ENCODE data around the gene FAM234A. TPM values are rescaled to one million over a fixed set of nuclear protein-coding genes. Genes with fewer than 3 reads are reported as not detected.

The FAM234A gene
- total and polyA plus RNA-seq, 8 donors, result 49.7 to 92.6 (median 58.1) TPM

DNA sequence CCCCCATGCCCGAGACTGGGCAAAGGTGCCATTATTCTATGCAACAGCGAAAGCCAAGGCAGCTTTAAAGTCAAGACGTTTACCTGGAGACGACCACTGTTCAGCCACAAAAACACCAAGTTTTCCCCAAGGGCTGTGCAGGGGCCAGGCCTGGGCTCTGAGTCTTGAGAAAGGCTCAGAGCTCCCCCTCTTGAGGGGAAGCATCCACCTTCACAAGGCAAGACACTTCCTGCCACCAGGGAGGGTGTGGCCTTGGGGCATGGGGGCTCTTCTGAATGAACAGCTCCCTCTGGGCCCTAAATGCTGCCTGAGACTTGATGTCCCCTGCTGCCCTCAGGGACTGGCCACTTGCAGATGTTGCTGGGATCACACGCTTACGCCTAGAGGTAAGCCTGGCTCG lies 74.9 kb downstream of the FAM234A start:
- intact Hi-C loops (cut with DNase I), result no loop called here
- no peak overlapping the region for H3K4me3 ChIP-seq
- TF ChIP-seq, protein P1, sequence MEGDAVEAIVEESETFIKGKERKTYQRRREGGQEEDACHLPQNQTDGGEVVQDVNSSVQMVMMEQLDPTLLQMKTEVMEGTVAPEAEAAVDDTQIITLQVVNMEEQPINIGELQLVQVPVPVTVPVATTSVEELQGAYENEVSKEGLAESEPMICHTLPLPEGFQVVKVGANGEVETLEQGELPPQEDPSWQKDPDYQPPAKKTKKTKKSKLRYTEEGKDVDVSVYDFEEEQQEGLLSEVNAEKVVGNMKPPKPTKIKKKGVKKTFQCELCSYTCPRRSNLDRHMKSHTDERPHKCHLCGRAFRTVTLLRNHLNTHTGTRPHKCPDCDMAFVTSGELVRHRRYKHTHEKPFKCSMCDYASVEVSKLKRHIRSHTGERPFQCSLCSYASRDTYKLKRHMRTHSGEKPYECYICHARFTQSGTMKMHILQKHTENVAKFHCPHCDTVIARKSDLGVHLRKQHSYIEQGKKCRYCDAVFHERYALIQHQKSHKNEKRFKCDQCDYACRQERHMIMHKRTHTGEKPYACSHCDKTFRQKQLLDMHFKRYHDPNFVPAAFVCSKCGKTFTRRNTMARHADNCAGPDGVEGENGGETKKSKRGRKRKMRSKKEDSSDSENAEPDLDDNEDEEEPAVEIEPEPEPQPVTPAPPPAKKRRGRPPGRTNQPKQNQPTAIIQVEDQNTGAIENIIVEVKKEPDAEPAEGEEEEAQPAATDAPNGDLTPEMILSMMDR (IDR thresholded peaks at IDR 0.05), result no peak
- no peak for DNase-seq
- H3K36me3 ChIP-seq, result peaks cover 0 to 92% of the 10 kb centered on the region in 2 donors
- no peaks in the 10 kb centered on the region for H3K9me3 ChIP-seq
- H3K27ac ChIP-seq, result no peak overlapping the region
- ATAC-seq, result no peak
- H3K4me1 ChIP-seq, result no peaks in the 10 kb centered on the region
- no peaks in the 10 kb centered on the region for H3K27me3 ChIP-seq

DNA sequence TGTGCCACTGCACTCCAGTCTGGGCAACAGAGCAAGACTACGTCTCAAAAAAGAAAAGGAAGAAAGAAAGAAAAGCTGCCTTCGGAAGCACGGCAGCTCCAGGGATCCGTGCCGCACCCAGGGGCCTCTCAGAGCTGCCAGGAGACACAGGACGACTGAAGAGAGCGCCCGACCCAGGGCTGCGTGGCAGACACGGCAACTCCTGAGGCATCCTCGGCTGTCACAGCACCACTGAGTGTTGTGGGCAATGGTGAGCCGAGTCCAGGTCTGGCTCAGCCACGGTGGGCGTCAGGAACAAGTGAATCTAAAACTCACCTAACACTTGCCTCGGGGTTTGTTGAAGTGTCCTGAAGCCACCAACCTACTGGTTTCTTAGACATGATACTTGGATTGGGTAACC lies 77.1 kb downstream of the FAM234A start:
- DNase-seq (no peak), ATAC-seq (no peak)
- Histone ChIP-seq H3K9me3 (no peaks in the 10 kb centered on the region), H3K4me3 (no peak overlapping the region), H3K27me3 (no peaks in the 10 kb centered on the region), H3K27ac (no peak overlapping the region), H3K36me3 (peaks cover 0 to 76% of the 10 kb centered on the region in 2 donors), H3K4me1 (peaks cover 0 to 3% of the 10 kb centered on the region in 2 donors)
- TF ChIP-seq, protein P1 (IDR thresholded peaks at IDR 0.05), result no peak
- intact Hi-C loops (cut with DNase I), result no loop called here

DNA sequence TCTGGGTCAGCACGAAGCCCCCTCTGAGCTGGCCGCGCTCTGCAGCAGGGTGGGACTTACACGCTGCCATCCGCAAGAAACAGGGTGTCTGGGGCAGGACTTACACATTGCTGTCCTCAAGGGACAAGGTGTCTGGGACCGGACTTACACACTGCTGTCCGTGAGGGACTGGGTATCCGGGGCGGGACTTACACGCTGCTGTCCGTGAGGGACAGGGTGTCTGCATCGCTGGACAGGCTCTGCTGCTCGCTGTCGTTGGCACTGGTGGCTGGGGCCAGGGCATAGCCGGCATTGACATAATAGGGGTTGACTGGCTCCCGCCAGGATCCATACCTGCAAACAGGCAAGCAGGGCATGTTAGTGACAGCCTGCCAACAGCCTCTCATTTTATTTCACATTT lies 79.7 kb downstream of the FAM234A start:
- no peak overlapping the region for H3K27ac ChIP-seq
- ATAC-seq (no peak), DNase-seq (no peak)
- peaks cover 0 to 3% of the 10 kb centered on the region in 2 donors for H3K4me1 ChIP-seq
- no peaks in the 10 kb centered on the region for H3K27me3 ChIP-seq
- TF ChIP-seq, protein P1 (IDR thresholded peaks at IDR 0.05), result no peak
- H3K9me3 ChIP-seq, result no peaks in the 10 kb centered on the region
- H3K4me3 ChIP-seq, result no peak overlapping the region
- intact Hi-C loops (cut with DNase I), result no loop called here
- H3K36me3 ChIP-seq, result peaks cover 0 to 74% of the 10 kb centered on the region in 2 donors

DNA sequence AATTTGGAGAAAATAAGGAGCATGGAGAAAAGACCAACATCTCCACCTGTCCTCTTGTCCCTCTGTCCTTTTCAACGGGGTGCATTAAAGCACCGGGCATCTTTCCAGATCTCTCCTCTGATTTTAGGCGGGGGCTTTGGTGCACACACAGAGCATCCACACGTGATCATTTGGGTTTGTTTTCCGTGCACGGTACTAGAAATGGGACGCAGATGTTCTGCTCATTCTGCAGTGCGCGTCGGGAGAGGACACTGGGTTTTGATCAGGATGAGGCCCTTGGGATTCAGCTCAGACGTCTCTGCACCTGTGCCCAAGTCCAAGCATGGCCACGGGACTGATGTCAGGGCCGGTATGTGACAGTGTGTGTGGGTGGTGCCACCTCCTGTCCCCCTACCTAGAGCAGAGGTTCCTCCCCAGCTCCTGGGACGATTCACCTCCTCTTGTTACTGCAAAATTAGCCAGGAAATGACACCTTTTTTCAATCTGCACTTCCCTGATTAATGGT lies 80.2 kb downstream of the FAM234A start:
- Histone ChIP-seq H3K27ac (no peak overlapping the region), H3K4me3 (no peak overlapping the region), H3K9me3 (no peaks in the 10 kb centered on the region), H3K4me1 (peaks cover 0 to 3% of the 10 kb centered on the region in 2 donors), H3K27me3 (no peaks in the 10 kb centered on the region), H3K36me3 (peaks cover 0 to 72% of the 10 kb centered on the region in 2 donors)
- TF ChIP-seq, protein P1 (IDR thresholded peaks at IDR 0.05), result no peak
- intact Hi-C loops (cut with DNase I), result no loop called here
- no peak for ATAC-seq
- no peak for DNase-seq

Other genes with a start within 250 kb of the FAM234A start
- 10 to 100 TPM; 12.6 to 13.4 TPM for gene POLR3K, start 181.2 kb upstream of the FAM234A start, total RNA-seq
- gene POLR3K, start 181.2 kb upstream of the FAM234A start, polyA plus RNA-seq (ENCODE audit: insufficient read length in 6 of 6), result 10 to 100 TPM in 5 of 6 donors, 1 to 10 TPM in 1; 9.6 to 12.1 (median 10.6) TPM
- gene SNRNP25, start 181.0 kb upstream of the FAM234A start, total RNA-seq, result 10 to 100 TPM; 19.1 to 22.2 TPM
- 10 to 100 TPM; 33.5 to 51.5 (median 40.6) TPM for gene SNRNP25, start 181.0 kb upstream of the FAM234A start, polyA plus RNA-seq (ENCODE audit: insufficient read length in 6 of 6)
- gene RHBDF1, start 162.2 kb upstream of the FAM234A start, total RNA-seq, result 10 to 100 TPM; 33.4 to 45.0 TPM
- 10 to 100 TPM; 34.7 to 50.0 (median 39.7) TPM for gene RHBDF1, start 162.2 kb upstream of the FAM234A start, polyA plus RNA-seq (ENCODE audit: insufficient read length in 6 of 6)
- gene MPG, start 156.6 kb upstream of the FAM234A start, total RNA-seq, result 10 to 100 TPM; 46.3 to 47.6 TPM
- gene MPG, start 156.6 kb upstream of the FAM234A start, polyA plus RNA-seq (ENCODE audit: insufficient read length in 6 of 6), result 10 to 100 TPM; 22.2 to 35.9 (median 24.8) TPM
- gene NPRL3, start 96.1 kb upstream of the FAM234A start, total RNA-seq, result 10 to 100 TPM; 29.5 to 39.5 TPM
- gene NPRL3, start 96.1 kb upstream of the FAM234A start, polyA plus RNA-seq (ENCODE audit: insufficient read length in 6 of 6), result 10 to 100 TPM; 29.3 to 35.1 (median 33.4) TPM
- not detected for gene HBZ, start 82.2 kb upstream of the FAM234A start, total RNA-seq
- 1 to 10 TPM in 5 of 6 donors, under 1 TPM in 1; 0.52 to 8.7 (median 4.2) TPM for gene HBZ, start 82.2 kb upstream of the FAM234A start, polyA plus RNA-seq (ENCODE audit: insufficient read length in 6 of 6)
- gene HBM, start 68.8 kb upstream of the FAM234A start, total RNA-seq, result not detected
- 10 to 100 TPM in 2 of 6 donors, 1 to 10 TPM in 4; 2.8 to 12.6 (median 6.9) TPM for gene HBM, start 68.8 kb upstream of the FAM234A start, polyA plus RNA-seq (ENCODE audit: insufficient read length in 6 of 6)
- gene HBA2, start 61.9 kb upstream of the FAM234A start, total RNA-seq, result 100 to 1,000 TPM; 142 to 149 TPM
- gene HBA2, start 61.9 kb upstream of the FAM234A start, polyA plus RNA-seq (ENCODE audit: insufficient read length in 6 of 6), result 1,000 to 10,000 TPM in 5 of 6 donors, 100 to 1,000 TPM in 1; 922 to 5,766 (median 2,352) TPM
- gene HBA1, start 58.1 kb upstream of the FAM234A start, total RNA-seq, result 100 to 1,000 TPM; 159 to 211 TPM
- 1,000 to 10,000 TPM in 4 of 6 donors, 100 to 1,000 TPM in 2; 599 to 3,734 (median 1,618) TPM for gene HBA1, start 58.1 kb upstream of the FAM234A start, polyA plus RNA-seq (ENCODE audit: insufficient read length in 6 of 6)
- gene HBQ1, start 54.4 kb upstream of the FAM234A start, total RNA-seq, result not detected
- gene HBQ1, start 54.4 kb upstream of the FAM234A start, polyA plus RNA-seq (ENCODE audit: insufficient read length in 6 of 6), result 1 to 10 TPM in 3 of 6 donors, under 1 TPM in 3; 0.42 to 1.8 (median 1.1) TPM
- 10 to 100 TPM; 55.5 to 62.7 TPM for gene LUC7L, start 5.4 kb upstream of the FAM234A start, total RNA-seq
- gene LUC7L, start 5.4 kb upstream of the FAM234A start, polyA plus RNA-seq (ENCODE audit: insufficient read length in 6 of 6), result 100 to 1,000 TPM; 108 to 173 (median 149) TPM
- gene RGS11, start 41.1 kb downstream of the FAM234A start, total RNA-seq, result 1 to 10 TPM; 3.9 to 8.3 TPM
- 1 to 10 TPM; 1.8 to 6.0 (median 3.7) TPM for gene RGS11, start 41.1 kb downstream of the FAM234A start, polyA plus RNA-seq (ENCODE audit: insufficient read length in 6 of 6)
- 1 to 10 TPM; 1.0 to 1.1 TPM for gene ARHGDIG, start 45.8 kb downstream of the FAM234A start, total RNA-seq
- 1 to 10 TPM in 2 of 6 donors, under 1 TPM in 3, not detected in 1; 0.52 to 2.6 (median 0.97) TPM for gene ARHGDIG, start 45.8 kb downstream of the FAM234A start, polyA plus RNA-seq (ENCODE audit: insufficient read length in 6 of 6)
- under 1 TPM; 0.32 to 0.60 TPM for gene PDIA2, start 48.3 kb downstream of the FAM234A start, total RNA-seq
- gene PDIA2, start 48.3 kb downstream of the FAM234A start, polyA plus RNA-seq (ENCODE audit: insufficient read length in 6 of 6), result 1 to 10 TPM in 1 of 6 donors, under 1 TPM in 5; 0.29 to 1.2 (median 0.67) TPM
- 10 to 100 TPM; 21.7 to 22.7 TPM for gene AXIN1, start 117.9 kb downstream of the FAM234A start, total RNA-seq
- 10 to 100 TPM; 14.0 to 23.4 (median 17.5) TPM for gene AXIN1, start 117.9 kb downstream of the FAM234A start, polyA plus RNA-seq (ENCODE audit: insufficient read length in 6 of 6)
- 10 to 100 TPM; 45.4 to 48.1 TPM for gene MRPL28, start 135.7 kb downstream of the FAM234A start, total RNA-seq
- gene MRPL28, start 135.7 kb downstream of the FAM234A start, polyA plus RNA-seq (ENCODE audit: insufficient read length in 6 of 6), result 10 to 100 TPM; 39.6 to 59.4 (median 48.5) TPM
- 10 to 100 TPM; 76.3 to 88.4 TPM for gene PGAP6, start 147.2 kb downstream of the FAM234A start, total RNA-seq
- gene PGAP6, start 147.2 kb downstream of the FAM234A start, polyA plus RNA-seq (ENCODE audit: insufficient read length in 6 of 6), result 10 to 100 TPM; 37.3 to 52.8 (median 41.8) TPM
- gene NME4, start 162.4 kb downstream of the FAM234A start, total RNA-seq, result 10 to 100 TPM; 72.3 to 78.1 TPM
- 100 to 1,000 TPM; 149 to 199 (median 168) TPM for gene NME4, start 162.4 kb downstream of the FAM234A start, polyA plus RNA-seq (ENCODE audit: insufficient read length in 6 of 6)
- 10 to 100 TPM; 14.4 to 17.1 TPM for gene DECR2, start 167.1 kb downstream of the FAM234A start, total RNA-seq
- gene DECR2, start 167.1 kb downstream of the FAM234A start, polyA plus RNA-seq (ENCODE audit: insufficient read length in 6 of 6), result 10 to 100 TPM; 10.3 to 25.1 (median 16.7) TPM
- gene RAB11FIP3, start 190.8 kb downstream of the FAM234A start, total RNA-seq, result 10 to 100 TPM; 28.1 to 38.0 TPM
- 10 to 100 TPM; 48.8 to 64.0 (median 56.7) TPM for gene RAB11FIP3, start 190.8 kb downstream of the FAM234A start, polyA plus RNA-seq (ENCODE audit: insufficient read length in 6 of 6)